T-helper 1 cell treated with Interleukin-12 subunit alpha and Interleukin-12 subunit beta and Interleukin-4 antibody, amounts not matched to agents 30 ng/mL and 1 ng/mL, for 36 hours (primary cell): Measurements from ENCODE around the gene PCA3. TPM values are rescaled to one million over a fixed set of nuclear protein-coding genes. Genes with fewer than 3 reads are reported as not detected.
"Not testable (repeated sequence)": the region's sequence is repeated elsewhere in the genome, so short reads cannot be mapped to it uniquely, and the experiment has no call there.

Experiments
- intact Hi-C: fragments of 100-400 bp; cut with micrococcal nuclease; formaldehyde crosslinking; loops from one replicate; pipeline ENCODE4 v1.15.1; 2024
- total RNA-seq: library from RNA; stranded (reverse); gene quantifications from 2 replicates; pipeline ENCODE4 v1.2.3, GENCODE V29; 2022

Gene PCA3
- not detected in 2 replicates for total RNA-seq

- intact Hi-C loops: no loop called here
Measured at GRCh38 chr9:76764138-76764537, at the start of gene PCA3. TSS of gene PCA3 (plus strand) at chr9:76764438.

DNA sequence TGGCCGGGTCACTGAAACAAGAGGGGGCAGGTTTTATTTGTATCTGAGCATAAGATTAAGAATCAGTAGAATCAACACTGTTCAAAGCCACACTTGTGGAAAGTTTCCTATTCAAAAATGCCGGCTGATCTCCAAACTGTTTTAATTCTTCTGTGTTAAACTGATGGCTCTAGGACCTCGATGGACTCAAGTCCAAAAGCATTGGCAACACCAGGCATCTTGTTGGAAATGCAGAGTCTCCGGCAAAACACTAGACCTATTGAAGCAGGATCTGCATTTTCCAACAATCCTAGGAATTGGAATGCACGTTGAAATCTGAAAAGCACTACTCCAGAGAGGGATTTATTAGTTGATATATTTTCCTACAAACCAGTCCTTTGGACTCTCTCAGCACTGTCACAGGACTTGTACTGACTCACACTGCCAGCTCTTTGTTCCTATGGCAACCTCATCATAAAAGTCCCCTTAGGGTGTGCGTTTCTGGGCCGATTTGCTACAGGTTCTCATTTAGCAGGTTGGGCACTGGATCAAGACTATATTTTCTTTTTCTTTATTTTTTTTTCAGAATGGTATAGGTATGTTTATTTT is 48.1 kb upstream of the PCA3 start:
- intact Hi-C loops: no loop called here

DNA sequence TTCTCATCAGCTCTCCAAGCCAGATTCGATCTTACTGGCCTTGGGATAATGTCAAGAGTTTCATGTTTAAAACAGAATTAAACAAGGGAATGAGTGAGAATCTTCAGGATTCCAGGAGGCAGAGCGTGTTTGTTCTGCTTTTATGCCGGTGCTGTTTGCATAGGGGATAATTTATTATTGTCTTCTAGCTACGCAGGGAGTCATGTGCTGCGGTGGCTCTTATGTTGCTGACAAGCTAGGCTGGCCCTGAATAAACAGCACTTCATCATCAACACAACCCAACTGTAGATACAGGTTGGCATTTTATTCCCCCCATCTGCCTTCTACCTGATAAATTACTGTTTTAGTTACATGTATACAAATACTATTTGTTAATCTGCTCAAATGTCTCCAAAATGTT is 47.1 kb upstream of the PCA3 start:
- intact Hi-C loops: no loop called here

DNA sequence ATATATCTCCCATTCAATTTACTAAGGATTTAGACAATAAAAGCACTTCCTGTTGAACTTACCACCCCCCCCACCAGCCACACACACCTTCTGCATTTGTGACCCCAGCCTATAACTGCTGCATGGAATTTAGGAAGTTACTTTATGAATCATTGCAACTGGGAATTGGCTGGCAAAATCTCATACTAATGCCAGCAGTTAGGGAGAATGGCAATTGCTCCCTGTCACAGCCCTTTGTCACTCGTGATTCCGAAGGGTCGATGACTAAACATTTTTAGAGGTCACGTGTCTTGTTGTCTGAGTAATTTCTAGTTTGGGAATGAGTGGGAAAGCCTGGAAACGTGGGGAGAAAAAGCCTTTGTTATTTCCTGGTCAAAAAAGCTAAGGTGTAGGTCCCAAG is 46.6 kb upstream of the PCA3 start:
- intact Hi-C loops: no loop called here

DNA sequence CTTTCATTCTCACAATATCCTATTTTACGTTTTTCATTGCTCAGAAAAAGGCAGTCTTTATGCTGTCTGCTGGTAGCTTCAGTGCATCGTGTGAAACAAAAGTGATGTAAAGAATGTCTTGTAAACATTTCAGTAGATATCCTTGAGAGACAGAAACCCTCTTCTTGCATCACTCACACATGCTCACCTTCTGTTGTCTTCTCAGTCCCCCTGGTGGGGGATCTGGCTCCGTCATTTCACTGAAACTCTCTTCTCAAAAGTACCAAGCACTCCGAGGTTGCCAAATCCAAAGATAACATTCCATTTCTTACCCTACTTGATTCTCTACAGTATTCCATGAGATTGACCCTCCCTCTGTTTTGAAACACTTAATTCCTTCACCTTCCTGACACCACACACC is 46.1 kb upstream of the PCA3 start:
- intact Hi-C loops: no loop called here

- intact Hi-C loops: loop anchor here (5.0 kb wide), 1 partner anchor 52 kb away; no protein-coding TSS in a partner anchor
Measured at GRCh38 chr9:76720245-76720644, 44.0 kb upstream of the PCA3 start.

DNA sequence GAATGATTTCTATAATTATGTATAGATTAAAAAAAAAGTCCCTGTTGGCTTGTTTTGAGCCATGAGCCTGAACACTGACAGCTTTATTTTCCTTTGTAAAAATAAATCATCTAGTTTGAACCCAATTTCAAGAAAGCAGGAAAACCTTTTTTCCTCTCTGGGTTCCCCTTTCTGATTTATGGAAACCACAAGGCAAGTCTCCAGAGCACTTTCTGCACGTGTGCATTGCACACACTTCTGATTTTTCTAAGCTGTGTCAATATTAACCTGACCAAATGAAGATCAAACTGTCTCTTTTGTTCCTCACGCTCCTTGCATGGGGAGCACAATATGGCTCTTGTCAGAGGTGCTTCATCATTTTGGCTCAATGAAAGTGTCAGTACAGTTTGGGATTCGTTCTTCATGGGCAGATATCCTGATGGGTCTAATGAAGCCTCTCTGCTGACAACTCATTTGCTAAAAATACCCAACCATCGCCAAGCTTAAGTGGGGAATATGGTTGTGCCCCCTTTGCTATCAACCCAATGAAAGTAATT is 39.2 kb upstream of the PCA3 start:
- intact Hi-C loops: no loop called here

DNA sequence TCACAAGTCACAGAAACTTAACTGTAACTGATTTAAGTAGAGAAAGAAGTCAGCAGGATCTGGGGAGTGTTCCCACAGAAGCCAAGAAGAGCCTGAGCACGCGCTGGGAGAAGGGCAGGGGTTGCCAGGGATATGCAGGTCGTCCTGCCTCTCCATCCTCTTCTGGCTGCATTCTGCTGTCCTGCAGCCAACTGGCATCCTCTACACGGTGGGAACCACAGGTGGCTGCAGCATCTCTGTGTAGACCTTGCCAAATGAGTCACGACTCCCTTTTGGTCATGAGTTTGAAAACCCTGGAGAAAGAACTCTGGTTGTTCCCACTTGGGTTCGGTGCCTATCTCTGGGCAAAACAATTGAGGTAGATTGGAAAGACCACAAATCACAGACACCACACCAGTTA is 38.4 kb upstream of the PCA3 start:
- intact Hi-C loops: no loop called here

DNA sequence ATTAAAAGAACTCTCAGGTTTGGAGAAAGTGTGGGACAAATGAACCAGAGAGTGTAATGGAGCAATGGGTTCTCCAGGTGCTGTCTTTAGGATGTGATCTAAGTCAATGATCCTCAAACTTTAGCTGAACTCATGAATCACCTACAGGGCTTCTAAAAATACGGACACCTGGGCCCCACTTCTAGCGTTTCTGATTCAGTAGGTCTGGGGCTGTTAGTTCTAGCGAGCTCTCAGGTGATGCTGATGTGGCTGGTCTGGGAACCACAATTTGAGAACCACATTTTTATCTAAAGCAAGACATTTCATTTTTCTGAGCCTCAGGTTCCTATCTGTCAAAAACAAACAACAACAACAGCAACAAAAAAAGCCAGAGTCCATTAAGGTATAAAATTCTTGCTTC is 35.1 kb upstream of the PCA3 start:
- intact Hi-C loops: no loop called here

- intact Hi-C loops: no loop called here
Measured at GRCh38 chr9:76729980-76730737, 34.1 kb upstream of the PCA3 start.

DNA sequence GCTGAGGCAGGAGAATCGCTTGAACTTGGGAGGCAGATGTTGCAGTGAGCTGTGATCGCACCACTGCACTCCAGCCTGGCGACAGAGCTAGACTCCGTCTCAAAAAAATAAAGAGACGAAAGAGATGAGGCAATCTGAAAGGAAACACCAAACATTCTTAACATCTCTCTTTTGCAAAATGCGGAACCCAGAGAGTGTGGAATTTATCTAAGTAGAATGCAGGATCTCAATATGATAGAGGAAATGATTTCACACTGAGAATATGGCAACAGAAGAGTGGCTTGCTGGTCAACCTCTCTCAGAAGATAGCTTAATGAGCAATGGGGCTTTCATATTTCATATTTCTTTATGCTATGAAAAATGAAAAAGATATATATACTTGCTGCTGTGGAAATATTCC is 33.4 kb upstream of the PCA3 start:
- intact Hi-C loops: no loop called here

GRCh38 chr9:76732341-76732958 is 31.8 kb upstream of the PCA3 start:
- intact Hi-C loops: no loop called here

DNA sequence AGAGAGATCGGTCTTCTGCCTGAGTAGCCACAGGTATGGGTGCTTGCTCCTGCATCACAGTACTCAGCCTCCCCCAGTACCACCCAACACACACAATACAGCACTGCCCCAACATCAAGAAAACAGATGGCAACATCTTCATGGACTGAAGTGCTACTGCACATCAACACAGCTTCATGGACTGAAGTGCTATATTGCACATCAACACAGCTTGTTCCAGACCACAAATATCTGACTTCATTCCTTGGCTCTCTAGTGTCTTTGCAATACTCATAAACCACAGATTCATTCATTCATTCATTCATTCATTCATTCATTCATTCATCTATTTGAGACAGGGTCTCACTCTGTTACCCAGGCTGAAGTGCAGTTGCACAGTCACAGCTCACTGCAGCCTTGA is 31.1 kb upstream of the PCA3 start:
- intact Hi-C loops: no loop called here

DNA sequence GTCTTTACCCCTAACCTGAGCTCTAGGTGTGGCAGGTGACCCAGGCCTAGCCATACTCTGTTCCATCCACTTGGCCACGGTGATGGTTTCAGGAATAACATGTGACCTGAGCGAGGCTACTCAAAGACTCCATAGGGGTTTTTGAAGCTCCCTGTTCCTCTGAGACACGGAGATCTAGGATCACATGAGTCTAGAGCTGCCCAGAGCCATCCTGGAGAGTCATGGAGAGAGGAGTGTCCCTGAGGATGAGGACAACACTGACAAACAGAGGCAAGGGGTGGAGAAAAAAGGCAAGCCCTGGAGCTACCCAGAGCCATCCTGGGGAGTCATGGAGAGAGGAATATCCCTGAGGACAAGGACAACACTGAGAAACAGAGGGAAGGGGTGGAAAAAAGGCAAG is 29.5 kb upstream of the PCA3 start:
- intact Hi-C loops: no loop called here

- intact Hi-C loops: no loop called here
Measured at GRCh38 chr9:76737154-76737902, 26.9 kb upstream of the PCA3 start.

- intact Hi-C loops: no loop called here
Measured at GRCh38 chr9:76738402-76738801, 25.8 kb upstream of the PCA3 start.

DNA sequence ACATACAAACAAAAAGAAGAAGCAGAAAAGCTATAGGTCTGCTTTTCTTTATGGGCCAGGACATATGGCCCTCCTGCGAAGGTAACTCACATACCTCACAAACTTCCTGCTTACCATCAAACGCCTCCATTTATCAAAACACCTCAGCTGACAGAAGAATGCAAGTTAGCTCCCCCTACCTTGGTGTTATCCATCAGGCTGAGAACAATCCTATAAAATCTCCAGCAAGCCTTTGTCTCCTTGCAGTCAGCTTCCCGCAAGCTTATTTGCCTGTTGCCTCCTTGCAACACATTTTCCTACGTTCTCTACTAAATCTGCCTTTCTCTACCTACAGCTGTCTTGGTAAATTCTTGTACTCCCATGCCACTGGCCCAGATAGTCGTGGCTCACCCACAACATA is 22.7 kb upstream of the PCA3 start:
- intact Hi-C loops: no loop called here

DNA sequence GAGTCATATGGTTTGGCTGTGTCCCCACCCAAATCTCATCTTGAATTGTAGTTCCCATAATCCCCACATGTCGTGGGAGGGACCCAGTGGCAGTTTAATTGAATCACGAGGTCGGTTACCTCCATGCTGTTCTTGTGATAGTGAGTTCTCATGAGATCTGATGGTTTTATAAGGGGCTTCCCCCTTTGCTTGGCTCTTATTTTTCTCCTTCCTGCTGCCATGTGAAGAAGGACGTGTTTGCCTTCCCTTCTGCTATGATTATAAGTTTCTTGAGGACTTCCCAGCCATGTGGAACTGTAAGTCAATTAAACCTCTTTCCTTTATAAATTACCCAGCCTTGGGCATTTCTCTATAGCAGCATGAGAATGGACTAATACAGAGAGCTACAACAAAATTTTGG is 21.3 kb upstream of the PCA3 start:
- intact Hi-C loops: not testable (repeated sequence)

DNA sequence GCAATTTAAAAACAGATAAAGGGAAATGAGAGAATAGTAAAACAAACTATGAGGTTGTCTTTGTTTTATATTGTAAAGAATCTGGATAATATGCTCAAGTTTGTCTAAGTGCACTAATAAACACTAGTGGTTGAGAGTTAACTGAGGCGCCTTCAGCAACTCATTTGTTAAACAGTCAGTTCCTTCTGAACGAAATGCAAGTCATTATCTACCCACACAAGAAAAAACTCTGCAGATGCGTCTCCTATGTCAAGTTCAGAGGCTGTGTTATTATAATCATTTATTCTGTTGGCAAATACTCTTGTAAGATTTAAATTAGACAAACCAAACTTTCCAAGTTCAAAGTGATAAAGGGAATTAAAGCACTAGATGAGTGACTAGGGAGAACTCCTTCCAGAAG is 20.3 kb upstream of the PCA3 start:
- intact Hi-C loops: no loop called here

DNA sequence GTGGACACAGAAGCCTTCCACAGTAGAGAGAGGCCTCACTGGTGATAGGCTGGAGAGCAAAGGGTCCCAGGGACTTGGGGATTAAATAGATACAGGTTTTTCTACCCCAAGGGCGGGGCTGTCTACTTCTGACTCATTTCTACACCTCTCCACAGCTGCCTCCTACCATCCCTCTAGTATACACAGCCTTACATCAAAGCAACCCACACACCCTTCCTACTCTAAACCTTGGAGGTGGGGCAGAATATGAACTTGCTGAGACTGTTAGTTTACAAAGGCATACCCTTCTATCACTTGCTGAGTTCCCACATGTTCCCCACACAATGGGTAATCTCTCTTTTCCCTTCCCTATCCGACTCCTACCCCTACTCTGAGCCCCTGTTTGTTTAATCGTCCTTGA is 19.9 kb upstream of the PCA3 start:
- intact Hi-C loops: no loop called here

DNA sequence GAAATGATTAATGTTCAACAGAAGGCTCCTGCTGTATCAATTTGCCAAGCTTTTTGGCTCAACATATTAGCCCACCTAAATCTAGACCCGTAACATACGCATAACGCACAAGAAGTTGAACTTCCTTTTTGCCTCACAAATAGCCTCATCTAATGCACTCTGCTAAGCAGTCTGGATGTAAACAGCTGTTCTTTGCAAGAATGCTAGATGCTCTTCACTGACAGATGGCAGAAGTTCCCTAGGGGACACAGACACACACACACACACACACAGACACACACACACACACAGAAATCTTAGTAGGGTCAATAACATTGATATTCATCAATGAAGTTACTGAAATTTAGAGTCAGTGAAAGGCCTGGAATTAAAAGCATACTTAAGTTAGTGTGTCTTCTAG is 13.2 kb upstream of the PCA3 start:
- intact Hi-C loops: no loop called here

GRCh38 chr9:76756268-76756640 is 8.0 kb upstream of the PCA3 start:
- intact Hi-C loops: no loop called here
